Keratinocyte (primary cell): ENCODE results near the gene VSTM1. TPM values are rescaled to one million over a fixed set of nuclear protein-coding genes. Genes with fewer than 3 reads are reported as not detected.

Source experiments
- DNase-seq: peaks from one replicate; pipeline ENCODE4 v3.0.0-alpha.2; 2011; ENCODE audit warnings: low read depth, missing footprints, low spot score
- FAIRE-seq: peaks from 2 replicates; lab custom pipeline; 2011; peaks lifted over from hg19 to GRCh38; lab: Jason Lieb, UNC
- H2AFZ ChIP-seq: 2 replicates; pipeline ENCODE4 v1.6.0; 2012; ENCODE audit warnings: low read length, control low read depth, inconsistent platforms; ENCODE audit not compliant: control insufficient read depth
- H3K27ac ChIP-seq: 2 replicates; pipeline ENCODE4 v1.5.1; 2011; ENCODE audit warnings: low read length; ENCODE audit not compliant: control insufficient read depth, insufficient read depth
- H3K27me3 ChIP-seq: 3 replicates; pipeline ENCODE4 v1.6.0; 2011; ENCODE audit warnings: low read length; ENCODE audit not compliant: control insufficient read depth, insufficient read depth; ENCODE audit errors: extremely low read depth
- H3K36me3 ChIP-seq, 2 experiments: 2 replicates in 1 of 2; 3 replicates in 1 of 2; pipeline ENCODE4 v1.5.1; 2011; ENCODE audit warnings: low read length in 2 of 2, mild to moderate bottlenecking in 1 of 2; ENCODE audit not compliant: control insufficient read depth in 2 of 2, insufficient read depth in 2 of 2; ENCODE audit errors: extremely low read depth in 1 of 2
- H3K4me1 ChIP-seq: 3 replicates; pipeline ENCODE4 v1.5.1; 2011; ENCODE audit warnings: low read length; ENCODE audit not compliant: control insufficient read depth, insufficient read depth; ENCODE audit errors: extremely low read depth
- H3K4me2 ChIP-seq: 3 replicates; pipeline ENCODE4 v1.6.0; 2011; ENCODE audit warnings: low read depth, low read length; ENCODE audit not compliant: control insufficient read depth, insufficient read depth; ENCODE audit errors: extremely low read depth
- H3K4me3 ChIP-seq, 3 experiments: fragments of 200-600 bp in 1 of 3; sonication (generic) in 1 of 3; 2 replicates in 2 of 3; 3 replicates in 1 of 3; pipeline ENCODE4 v1.5.1; 2011 to 2016; ENCODE audit warnings: low read length in 3 of 3, mild to moderate bottlenecking in 3 of 3, control low read depth in 2 of 3, inconsistent platforms in 1 of 3, low read depth in 1 of 3, mixed read lengths in 1 of 3, mixed run types in 1 of 3, moderate library complexity in 1 of 3; ENCODE audit not compliant: control insufficient read depth in 2 of 3, insufficient read depth in 2 of 3; ENCODE audit errors: extremely low read depth in 1 of 3
- H3K79me2 ChIP-seq: 2 replicates; pipeline ENCODE4 v1.6.0; 2012; ENCODE audit warnings: low read length; ENCODE audit not compliant: control insufficient read depth, insufficient read depth
- H3K9ac ChIP-seq: 3 replicates; pipeline ENCODE4 v1.6.0; 2011; ENCODE audit warnings: low read length; ENCODE audit not compliant: control insufficient read depth, insufficient read depth; ENCODE audit errors: extremely low read depth
- H3K9me1 ChIP-seq: 3 replicates; pipeline ENCODE4 v1.6.0; 2011; ENCODE audit warnings: low read length; ENCODE audit not compliant: control insufficient read depth, insufficient read depth; ENCODE audit errors: extremely low read depth
- H3K9me3 ChIP-seq: 2 replicates; pipeline ENCODE4 v1.5.1; 2012; ENCODE audit warnings: low read depth, low read length; ENCODE audit not compliant: control insufficient read depth
- H4K20me1 ChIP-seq: 3 replicates; pipeline ENCODE4 v1.6.0; 2011; ENCODE audit warnings: low read length; ENCODE audit not compliant: control insufficient read depth, insufficient read depth; ENCODE audit errors: extremely low read depth
- EZH2 ChIP-seq: IDR thresholded peaks from one replicate; pipeline ENCODE4 v1.6.1; 2012; ENCODE audit warnings: inconsistent platforms, mild to moderate bottlenecking, low read length, moderate library complexity
- dilution Hi-C: fragments of 300-500 bp; cut with MboI; formaldehyde crosslinking; loops from one replicate; pipeline ENCODE4 v1.7.0; 2020; ENCODE audit warnings: low sequenced_read_pairs; ENCODE audit not compliant: extremely low pct_ligation_motif_present
- polyA minus RNA-seq, 3 experiments: library from RNA; depleted of rRNA, polyadenylated mRNA; stranded (reverse); fragments of >200 nt; gene quantifications; 1 replicate in 1 of 3; 2 replicates in 1 of 3; 3 replicates in 1 of 3; pipeline ENCODE4 v1.2.3, GENCODE V29; 2011
- polyA plus RNA-seq, 5 experiments: library from polyadenylated mRNA; depleted of rRNA in 3 of 5; stranded (reverse) in 3 of 5; stranded (forward) in 1 of 5; unstranded in 1 of 5; fragments of >200 nt; gene quantifications; 1 replicate in 1 of 5; 2 replicates in 3 of 5; 3 replicates in 1 of 5; pipeline versions ENCODE4 v1.2.1 to v1.2.3, GENCODE V29; 2011 to 2012; ENCODE audit warnings: missing spikeins in 2 of 5, low read depth in 1 of 5, low replicate concordance in 1 of 5
- TF ChIP-seq, protein P1 (sequence below), 3 experiments: IDR thresholded peaks in 1 of 3; conservative IDR thresholded peaks in 1 of 3; optimal IDR thresholded peaks in 1 of 3; 2 replicates in 2 of 3; 3 replicates in 1 of 3; pipeline versions ENCODE3 to v1.5.1; 2011; ENCODE audit warnings: low read length in 3 of 3, mild to moderate bottlenecking in 3 of 3, moderate library complexity in 2 of 3, control low read depth in 1 of 3, inconsistent platforms in 1 of 3; ENCODE audit not compliant: insufficient read depth in 2 of 3; ENCODE audit errors: extremely low read depth in 1 of 3

Gene VSTM1, protein sequence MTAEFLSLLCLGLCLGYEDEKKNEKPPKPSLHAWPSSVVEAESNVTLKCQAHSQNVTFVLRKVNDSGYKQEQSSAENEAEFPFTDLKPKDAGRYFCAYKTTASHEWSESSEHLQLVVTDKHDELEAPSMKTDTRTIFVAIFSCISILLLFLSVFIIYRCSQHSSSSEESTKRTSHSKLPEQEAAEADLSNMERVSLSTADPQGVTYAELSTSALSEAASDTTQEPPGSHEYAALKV
- polyA plus RNA-seq (not detected in 3 replicates), polyA minus RNA-seq (not detected in 3 replicates)
- polyA plus RNA-seq (2011; ENCODE audit: low read depth) = not detected
- polyA plus RNA-seq (2011; cell fraction: cytosol; rRNA removed) = not detected in 2 replicates
- not detected in 2 replicates for polyA plus RNA-seq (2011; cell fraction: nucleus; rRNA removed)
- not detected in 2 replicates for polyA plus RNA-seq (2012; ENCODE audit: low replicate concordance)
- not detected for polyA minus RNA-seq (2011; cell fraction: cytosol; rRNA and poly(A)+ RNA removed)
- not detected in 2 replicates for polyA minus RNA-seq (2011; cell fraction: nucleus; rRNA and poly(A)+ RNA removed)

DNA sequence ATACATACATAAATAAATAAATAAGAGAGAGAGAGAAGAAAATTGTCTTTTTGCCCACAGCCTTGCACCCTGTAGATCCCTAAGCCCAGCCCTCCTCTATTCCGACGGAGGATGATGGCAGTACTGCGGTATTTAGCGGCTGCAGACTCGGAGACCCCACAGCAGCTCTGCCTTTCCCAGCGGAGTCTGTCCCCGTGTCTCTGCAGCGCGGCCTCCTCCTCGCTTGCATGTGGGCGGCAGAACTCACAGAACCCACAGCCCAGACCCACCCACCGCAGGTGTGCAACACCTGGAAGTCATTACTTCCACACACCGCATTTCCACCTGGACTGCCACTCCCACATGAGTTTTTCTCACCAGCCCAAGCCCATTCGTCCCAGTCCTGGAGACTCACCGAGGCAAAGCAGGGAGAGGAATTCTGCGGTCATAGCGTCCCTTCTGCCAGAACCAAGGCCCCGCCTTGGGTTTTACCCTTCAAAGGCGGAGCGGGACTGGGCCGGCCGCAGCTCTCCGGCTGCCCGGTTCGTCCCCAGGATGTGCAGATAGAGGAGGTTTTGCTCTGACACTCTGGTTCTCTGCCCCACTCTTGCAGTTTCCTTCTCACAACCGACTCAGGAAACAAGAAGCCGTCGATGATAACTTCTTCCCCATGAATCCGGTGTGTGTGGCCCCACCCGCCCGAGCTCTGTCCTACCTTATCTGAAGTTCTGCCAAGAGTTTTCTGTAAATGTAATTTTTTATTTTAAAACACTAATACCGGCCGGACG, at the start of gene VSTM1:
TSS of gene VSTM1 (minus strand) at position 548 of the 767 bp plus-strand sequence. CDS start at position 428, 120 bp downstream.
- no peak within 1 kb of the TSS for H3K27ac ChIP-seq
- H2AFZ ChIP-seq = no peak within 1 kb of the TSS
- no peaks in the 10 kb centered on the region for H3K27me3 ChIP-seq
- no peaks in the 10 kb centered on the region for H3K9me1 ChIP-seq
- dilution Hi-C loops = no loop called here
- TF ChIP-seq EZH2 = no peak
- TF ChIP-seq, protein P1, sequence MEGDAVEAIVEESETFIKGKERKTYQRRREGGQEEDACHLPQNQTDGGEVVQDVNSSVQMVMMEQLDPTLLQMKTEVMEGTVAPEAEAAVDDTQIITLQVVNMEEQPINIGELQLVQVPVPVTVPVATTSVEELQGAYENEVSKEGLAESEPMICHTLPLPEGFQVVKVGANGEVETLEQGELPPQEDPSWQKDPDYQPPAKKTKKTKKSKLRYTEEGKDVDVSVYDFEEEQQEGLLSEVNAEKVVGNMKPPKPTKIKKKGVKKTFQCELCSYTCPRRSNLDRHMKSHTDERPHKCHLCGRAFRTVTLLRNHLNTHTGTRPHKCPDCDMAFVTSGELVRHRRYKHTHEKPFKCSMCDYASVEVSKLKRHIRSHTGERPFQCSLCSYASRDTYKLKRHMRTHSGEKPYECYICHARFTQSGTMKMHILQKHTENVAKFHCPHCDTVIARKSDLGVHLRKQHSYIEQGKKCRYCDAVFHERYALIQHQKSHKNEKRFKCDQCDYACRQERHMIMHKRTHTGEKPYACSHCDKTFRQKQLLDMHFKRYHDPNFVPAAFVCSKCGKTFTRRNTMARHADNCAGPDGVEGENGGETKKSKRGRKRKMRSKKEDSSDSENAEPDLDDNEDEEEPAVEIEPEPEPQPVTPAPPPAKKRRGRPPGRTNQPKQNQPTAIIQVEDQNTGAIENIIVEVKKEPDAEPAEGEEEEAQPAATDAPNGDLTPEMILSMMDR (optimal IDR thresholded peaks at IDR 0.05 in 1 of 3, IDR thresholded peaks at IDR 0.05 in 1 of 3, conservative IDR thresholded peaks at IDR 0.05 in 1 of 3; ENCODE audit: extremely low read depth in 1 of 3, insufficient read depth in 2 of 3, low read length in 3 of 3) = no peak
- peaks cover 3% of the 10 kb centered on the region for H3K9me3 ChIP-seq
- no peak within 1 kb of the TSS for H3K4me3 ChIP-seq
- no peak within 1 kb of the TSS for H3K4me2 ChIP-seq
- FAIRE-seq (no peak), DNase-seq (no peak)
- H3K4me1 ChIP-seq = no peaks in the 10 kb centered on the region
- no peak within 1 kb of the TSS for H3K9ac ChIP-seq
- no peaks in the 10 kb centered on the region for H4K20me1 ChIP-seq
- H3K36me3 ChIP-seq = no peaks in the 10 kb centered on the region
- H3K79me2 ChIP-seq = no peaks in the 10 kb centered on the region

DNA sequence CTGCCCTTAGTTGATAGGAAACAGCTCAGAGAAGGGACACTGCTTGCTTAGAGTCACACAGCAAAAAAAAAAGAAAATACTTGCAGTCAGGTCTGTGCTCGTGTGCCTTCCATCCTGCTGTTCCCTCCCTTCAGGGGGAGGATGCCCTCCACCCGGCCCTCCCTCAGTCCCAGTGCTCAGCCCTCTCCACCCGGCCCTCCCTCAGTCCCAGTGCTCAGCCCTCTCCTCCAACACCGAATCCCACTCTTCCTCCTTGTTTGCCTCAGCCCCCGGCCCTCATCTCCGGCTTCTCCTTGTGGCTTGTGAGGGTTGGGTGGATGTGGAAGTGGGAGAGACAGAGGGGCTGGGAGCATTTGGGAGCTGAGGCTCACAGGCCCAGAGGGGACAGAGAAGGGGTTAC, 46.0 kb upstream of the VSTM1 start:
- H3K4me3 ChIP-seq = no peak overlapping the region
- no peak overlapping the region for H2AFZ ChIP-seq
- H4K20me1 ChIP-seq = peaks cover 3% of the 10 kb centered on the region
- FAIRE-seq = no peak
- H3K27me3 ChIP-seq = no peaks in the 10 kb centered on the region
- H3K9ac ChIP-seq = no peak overlapping the region
- no peak overlapping the region for H3K4me2 ChIP-seq
- no peak overlapping the region for H3K27ac ChIP-seq
- DNase-seq = no peak
- peaks cover 4% of the 10 kb centered on the region for H3K4me1 ChIP-seq
- H3K79me2 ChIP-seq = peaks cover 6% of the 10 kb centered on the region
- H3K36me3 ChIP-seq = peaks cover 15 to 23% of the 10 kb centered on the region in 2 experiments
- H3K9me1 ChIP-seq = no peaks in the 10 kb centered on the region
- no peaks in the 10 kb centered on the region for H3K9me3 ChIP-seq
- no peak for TF ChIP-seq EZH2
- TF ChIP-seq, protein P1 (optimal IDR thresholded peaks at IDR 0.05 in 1 of 3, IDR thresholded peaks at IDR 0.05 in 1 of 3, conservative IDR thresholded peaks at IDR 0.05 in 1 of 3; ENCODE audit: extremely low read depth in 1 of 3, insufficient read depth in 2 of 3, low read length in 3 of 3) = no peak
- dilution Hi-C loops = no loop called here
